Cerebellar nuclear complex (tissue), 1 donor: ENCODE data around the gene ACP7.
A peak's percentile ranks its signal among the peaks of the same experiment; 100 is the strongest.
"Not testable (repeated sequence)": the region's sequence is repeated elsewhere in the genome, so short reads cannot be mapped to it uniquely, and the experiment has no call there.

ENCODE experiments used
- DNase-seq, 2 experiments: peaks; one replicate each; lab custom pipeline; 2025; lab: John Stamatoyannopoulos, UW

ACP7 gene

DNA sequence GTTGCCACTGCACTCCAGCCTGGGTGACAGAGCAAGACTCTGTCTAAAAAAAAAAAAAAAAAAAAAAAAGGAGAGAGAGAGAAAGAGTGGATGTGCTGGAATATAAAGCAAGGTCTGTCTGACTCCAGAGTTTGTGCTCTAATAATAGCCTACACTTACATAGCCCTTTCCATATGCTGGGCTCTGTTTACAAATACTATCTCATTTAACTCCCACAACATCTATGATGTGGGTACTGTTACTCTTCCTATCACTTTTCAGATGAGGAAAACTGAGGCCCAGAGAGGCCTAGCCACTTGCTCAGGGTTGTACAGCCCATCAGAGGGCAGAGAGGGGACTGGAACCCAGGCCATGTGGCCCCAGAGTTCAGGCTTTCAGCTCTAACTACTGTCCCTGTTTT is 25.5 kb downstream of the ACP7 start:
- DNase-seq = no peak

GRCh38 chr19:39110263-39110967 is 26.2 kb downstream of the ACP7 start:
- peak in 1 of 2 experiments; percentile 21 for DNase-seq

- no peak for DNase-seq
These were observed 27.5 kb downstream of the ACP7 start for GRCh38 chr19:39111593-39112199.

GRCh38 chr19:39112338-39112890 is 28.2 kb downstream of the ACP7 start:
- DNase-seq = no peak

GRCh38 chr19:39113199-39113598 is 29.0 kb downstream of the ACP7 start:
- no peak for DNase-seq

GRCh38 chr19:39115105-39115847 is 31.1 kb downstream of the ACP7 start:
- DNase-seq = no peak

- not testable (repeated sequence) for DNase-seq
These were observed 32.9 kb downstream of the ACP7 start for GRCh38 chr19:39117023-39117422.

DNA sequence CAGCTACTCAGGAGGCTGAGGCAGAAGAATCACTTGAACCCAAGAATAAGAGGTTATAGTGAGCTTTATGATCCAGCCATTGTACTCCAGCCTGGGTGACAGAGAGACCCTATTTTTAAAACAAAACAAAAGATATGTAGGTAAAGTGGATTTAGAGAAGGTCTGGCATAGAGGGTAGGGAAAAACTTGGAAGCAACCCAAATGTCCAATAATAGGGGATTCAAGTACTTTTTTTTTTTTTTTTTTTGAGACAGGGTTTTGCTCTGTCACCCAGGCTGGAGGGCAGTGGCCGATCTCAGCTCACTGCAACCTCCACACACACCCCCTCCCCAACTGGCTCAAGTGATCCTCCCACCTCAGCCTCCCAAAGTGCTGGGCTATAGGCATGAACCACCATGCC is 35.7 kb downstream of the ACP7 start:
- DNase-seq = no peak

GRCh38 chr19:39122934-39123731 is 39.0 kb downstream of the ACP7 start:
- no peak for DNase-seq

DNA sequence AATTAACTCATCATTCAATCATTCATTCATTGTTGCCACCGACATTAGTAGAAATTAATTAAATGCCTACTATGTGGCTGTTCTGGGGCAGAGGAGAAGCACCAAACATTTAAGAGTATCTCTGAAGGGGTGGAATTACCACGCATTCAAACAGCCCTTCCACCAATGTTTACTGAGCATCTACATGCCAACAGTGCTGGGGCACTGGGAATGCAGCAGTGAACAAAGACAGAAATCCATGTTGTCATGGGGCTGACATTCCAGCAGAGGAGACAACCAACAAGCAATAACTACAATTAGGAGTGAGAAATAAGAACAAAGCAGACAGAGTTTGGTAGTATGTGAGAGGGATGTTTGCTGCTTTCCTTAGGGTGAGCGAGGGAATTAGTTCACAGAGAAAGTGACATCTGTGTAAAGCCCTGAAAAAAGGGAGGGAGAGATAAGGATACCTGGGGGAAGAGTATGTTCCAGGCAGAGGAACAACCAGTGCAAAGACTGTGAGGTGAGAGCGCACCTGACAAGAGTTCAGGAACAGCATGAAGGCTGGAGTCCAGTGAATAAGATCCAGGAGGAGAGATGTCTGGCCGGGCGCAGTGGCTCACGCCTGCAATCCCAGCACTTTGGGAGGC is 40.1 kb downstream of the ACP7 start:
- DNase-seq = no peak

DNA sequence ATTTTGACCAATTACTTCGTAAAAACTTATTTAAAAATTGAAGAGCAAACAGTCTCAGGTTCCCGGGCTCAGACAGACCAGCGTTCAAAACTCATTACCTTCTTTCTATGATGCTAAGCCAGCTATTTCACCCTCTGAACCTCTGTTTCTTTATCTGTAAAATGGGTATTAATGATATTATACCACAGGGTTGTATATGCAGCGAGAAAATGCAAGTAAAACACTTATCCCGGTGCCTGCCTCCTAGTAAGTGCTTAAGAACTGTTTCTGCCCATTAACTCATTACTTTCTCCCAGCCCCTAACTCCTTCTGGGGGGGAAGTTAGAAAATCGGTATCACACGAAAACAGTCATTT is 41.0 kb downstream of the ACP7 start:
- no peak for DNase-seq

DNA sequence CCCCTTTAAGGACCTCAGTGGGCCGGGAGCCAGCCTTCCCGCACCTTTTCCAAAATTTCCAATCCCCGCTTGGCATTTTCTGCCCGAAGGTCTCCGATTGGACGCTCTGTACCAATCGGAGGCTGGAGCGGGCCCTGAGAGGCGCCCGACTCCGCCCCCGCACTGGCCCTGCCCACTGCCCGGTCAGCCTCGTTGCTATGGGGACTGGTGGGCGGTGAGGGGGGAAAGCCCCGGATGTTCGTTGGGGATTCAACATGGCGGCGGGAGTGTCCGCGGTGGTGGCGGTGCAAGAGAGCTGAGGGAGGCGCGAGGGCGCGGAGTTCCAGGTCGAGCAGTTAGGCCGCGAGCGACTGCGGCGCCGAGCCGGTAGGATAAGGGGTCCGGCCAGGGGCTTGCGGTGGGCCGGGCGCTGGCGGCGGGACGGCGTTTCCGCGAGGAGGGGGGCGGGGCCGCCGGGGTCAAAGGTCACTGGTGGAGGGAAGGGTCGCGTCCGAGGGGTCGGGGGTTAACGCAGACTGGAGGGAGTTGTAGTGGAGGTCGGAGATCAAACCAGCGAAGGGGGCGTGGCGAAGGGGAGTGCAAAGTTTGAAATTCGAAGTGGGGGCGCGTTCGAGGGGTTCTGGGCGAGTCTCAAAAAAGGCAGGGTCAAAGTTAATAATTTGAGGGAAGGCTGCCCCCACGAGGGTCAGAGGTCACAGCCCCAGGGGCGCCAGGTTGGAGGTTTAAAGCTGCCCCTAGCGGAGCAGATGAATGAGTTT is 41.6 kb downstream of the ACP7 start, which contains the start of gene PAK4:
Gene PAK4 (plus strand): TSS at position 233 of the 758 bp plus-strand sequence. CDS start 43,768 bp downstream, outside the sequence.
- DNase-seq = peak; percentile 92 to 94

DNA sequence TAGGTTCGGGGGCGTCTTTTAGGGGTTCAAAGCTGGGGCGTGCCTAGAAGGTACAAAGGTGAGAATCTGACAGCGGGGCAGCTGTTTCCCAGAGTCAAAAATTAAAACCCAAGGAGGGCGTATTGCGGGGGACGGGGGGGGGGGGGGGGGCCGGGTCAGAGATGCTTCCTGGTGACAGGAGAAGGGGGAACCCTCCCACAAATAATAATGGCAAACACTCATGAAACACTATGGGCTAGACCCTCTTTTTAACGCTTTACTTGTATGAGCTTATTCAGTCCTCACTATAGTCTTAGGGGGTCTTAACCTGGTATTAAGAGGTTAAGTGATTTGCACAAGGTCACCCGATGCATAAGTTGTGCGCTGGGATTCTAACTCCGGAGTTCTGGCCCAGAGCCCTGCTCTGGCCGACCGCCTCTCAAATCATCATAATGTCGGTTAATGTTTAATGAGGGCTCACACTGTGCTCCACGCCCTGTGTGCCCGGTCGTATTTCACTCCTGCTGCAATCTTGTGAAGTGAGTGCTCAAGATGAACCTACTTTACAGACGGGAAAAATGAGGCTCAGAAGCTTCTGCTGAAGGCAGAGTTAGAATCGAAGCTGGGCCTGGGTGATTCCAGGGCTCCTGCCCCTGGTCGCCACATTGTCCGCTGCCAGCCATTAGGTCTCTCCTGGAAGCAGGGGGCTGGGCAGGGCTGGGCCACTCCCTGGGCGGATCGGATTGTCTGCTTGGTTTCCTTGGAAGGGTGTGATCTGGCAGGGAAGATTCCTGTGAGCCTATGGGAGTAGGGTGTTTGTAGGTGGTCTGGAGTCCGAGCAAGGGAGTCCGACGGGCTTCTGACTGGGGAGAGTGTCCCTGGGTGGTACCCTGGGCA is 42.4 kb downstream of the ACP7 start:
- no peak for DNase-seq

DNA sequence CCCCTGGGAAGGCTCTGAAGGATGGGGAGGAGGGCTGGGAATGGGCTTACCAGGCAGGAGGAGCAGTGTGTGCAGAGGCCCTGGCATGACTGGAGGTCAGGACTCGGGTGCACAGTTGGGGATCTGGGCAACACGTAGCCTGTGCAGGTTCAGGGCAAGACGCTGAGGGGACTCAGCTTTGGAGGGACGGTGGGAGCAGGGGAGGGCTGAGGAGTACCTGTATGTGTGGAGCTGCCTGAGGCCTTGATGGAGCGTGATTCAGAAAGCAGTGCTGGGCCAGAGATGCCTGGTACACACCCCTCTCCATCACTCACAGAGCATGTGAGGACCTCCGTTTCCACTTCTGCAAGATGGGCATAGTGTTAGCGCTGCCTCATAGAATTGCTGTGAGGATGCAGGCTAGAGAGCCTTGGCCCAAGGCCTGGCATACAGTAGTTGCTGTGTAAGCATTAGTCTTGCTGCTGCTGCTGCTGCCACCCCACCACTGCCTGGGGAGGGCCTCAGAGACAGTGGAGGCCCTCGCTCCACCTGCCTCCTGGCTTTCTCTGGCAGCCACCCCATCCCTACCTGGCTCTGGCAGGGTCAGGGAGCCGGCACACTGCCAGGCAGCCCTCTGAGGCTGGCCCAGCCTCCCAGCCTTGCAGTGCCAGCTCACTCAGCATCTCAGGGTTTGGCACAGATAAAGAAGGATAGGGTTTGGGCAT is 43.8 kb downstream of the ACP7 start:
- DNase-seq = peak in 1 of 2 experiments; percentile 54

DNA sequence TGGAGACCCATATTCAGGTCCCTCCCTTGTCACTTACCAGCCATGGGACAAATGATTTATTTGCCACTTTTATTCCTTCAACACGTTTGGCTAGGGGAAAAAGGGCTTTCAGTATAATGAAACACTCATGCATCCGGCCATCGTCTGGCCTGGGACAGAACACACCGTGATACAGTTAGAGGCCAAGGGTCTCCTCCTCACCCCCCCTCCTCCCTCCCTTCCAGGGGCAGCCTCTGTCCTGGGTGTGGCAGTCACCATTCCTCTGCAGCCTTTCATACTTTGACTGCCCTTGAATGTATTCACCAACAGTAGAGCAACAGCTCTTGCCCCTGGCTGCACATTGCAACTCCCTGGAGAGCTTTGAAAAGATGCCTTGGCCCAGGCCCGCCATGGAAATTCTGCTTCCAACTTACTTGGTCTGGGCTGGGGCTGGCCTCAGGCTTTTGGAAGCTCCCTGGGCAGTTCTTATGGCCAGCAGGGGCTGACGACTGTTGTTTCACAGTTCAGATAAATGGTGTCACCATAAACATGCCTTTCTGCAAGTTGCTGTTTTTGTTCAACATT is 44.4 kb downstream of the ACP7 start:
- DNase-seq = no peak

DNA sequence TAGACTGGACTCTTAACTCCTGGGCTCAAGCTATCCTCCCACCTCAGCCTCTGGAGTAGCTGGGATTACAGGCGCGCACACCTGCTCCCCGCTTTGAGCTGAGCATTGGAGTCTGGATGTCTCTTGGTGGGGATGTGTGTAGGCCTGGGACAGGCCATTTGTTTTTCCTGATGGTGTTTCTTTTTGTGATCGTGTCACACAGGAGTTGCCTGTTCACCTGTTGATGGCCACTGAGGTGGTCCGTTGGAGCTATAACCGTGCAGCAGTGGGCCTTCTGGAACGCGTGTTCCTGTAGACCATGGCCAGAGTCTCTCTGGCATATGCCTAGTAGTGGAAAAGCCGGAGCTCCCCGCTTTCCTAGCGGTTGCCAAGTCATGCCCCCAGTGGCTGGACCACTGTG is 44.9 kb downstream of the ACP7 start:
- DNase-seq = no peak

- no peak for DNase-seq
These were observed 46.4 kb downstream of the ACP7 start for GRCh38 chr19:39130337-39131254.
